GM19193 (cell line): Measurements from ENCODE around the gene FAM227A.

Experiments
- POLR2A ChIP-seq: IDR thresholded peaks from 4 replicates; pipeline ENCODE4 v1.6.1; 2011; ENCODE audit not compliant: insufficient read depth, insufficient read length; ENCODE audit errors: extremely low read depth

The FAM227A gene

DNA sequence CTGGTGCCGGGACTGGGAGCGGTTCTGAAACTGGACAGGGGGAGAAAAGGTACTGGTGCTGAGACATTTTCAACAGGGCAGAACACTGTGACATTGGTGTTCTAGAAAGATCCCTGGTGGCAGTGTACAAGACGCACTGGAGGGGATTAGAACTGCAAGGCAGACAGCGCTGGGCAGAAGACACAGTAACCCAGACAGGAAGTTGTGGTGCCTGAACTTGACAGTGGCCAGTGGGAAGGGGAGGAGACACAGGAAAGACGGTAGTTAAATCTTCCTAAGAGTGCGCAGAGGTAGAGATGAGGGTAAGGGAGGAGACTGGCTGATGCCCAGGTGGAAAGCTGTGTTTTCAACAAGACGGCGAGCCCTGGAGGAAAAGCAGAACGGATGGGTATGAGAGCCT lies 24.5 kb downstream of the FAM227A start:
- TF ChIP-seq POLR2A = no peak

DNA sequence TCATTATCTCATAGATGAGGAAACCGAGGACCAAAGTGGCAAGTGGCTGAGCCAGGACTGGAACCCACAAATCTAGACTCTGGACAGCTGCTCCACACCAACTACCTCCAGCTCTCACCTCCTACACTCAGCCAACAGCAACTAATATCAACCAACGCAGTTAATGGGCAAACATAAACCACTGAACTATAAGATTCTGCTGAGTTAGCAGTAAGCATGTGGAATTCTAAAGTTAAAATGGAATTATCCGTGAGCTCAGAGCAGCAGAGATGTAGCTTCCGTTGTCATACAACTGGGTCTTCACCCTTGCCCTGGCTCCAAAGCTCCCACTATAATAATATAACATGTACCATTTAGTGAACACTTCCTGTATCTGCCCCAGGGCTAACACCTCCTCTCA lies 27.1 kb downstream of the FAM227A start:
- TF ChIP-seq POLR2A = no peak

DNA sequence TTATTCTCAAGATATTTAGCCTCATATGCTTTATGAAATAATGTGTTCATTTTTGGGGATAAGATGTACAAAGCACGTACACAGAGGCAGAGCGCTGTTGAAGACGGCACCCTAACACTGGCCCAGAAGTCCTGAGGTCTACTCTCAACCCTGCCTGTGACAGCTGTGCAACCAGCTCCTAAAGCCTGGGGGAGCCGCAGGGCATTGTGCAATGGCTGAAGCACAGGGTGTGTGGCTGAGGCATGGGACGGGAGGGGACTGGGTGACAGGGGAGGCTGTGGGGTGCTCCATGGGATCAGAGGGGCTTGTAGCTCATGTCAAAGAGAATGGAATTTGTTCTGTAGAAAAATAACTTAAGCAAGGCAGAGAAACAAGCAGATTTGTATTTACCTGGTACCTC lies 27.7 kb downstream of the FAM227A start:
- TF ChIP-seq POLR2A = no peak

DNA sequence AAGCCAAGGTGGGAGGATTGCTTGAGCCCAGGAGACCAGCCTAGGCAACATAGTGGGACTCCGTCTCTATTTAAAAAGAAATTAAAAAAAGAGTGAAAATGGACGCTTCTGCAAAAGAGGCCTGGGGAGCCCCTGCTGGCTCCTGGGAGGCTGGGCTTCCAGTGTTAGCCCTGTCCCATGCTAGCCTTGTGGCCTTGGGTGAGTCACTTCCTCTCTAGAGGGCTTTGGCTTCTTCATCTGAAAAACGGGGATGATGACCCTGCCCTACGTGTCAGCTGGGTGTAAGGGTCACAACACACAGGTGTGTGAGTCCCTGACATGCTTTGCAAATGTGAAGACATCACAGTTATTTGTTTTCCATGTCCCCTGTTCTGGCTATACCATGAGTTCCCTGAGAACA lies 32.8 kb downstream of the FAM227A start:
- TF ChIP-seq POLR2A = no peak

DNA sequence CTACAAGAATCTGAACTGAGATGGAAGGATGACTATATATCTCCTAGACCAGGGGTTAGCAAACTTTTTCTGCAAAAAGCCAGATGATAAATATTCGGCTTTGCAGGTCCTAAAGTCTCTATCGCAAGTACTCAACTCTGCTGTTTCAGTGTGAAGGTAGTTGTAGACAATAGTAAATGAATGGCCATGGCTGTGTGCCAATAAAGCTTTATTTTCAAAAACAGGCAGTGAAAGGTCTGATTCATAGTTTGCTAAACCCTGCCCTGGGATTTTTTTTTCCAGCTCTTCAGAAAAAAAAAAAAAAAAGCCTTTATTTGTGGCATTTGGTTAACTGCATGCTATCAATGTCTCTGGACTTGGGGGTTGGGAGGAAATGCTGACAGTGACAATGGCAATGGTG lies 37.5 kb downstream of the FAM227A start:
- no peak for TF ChIP-seq POLR2A

DNA sequence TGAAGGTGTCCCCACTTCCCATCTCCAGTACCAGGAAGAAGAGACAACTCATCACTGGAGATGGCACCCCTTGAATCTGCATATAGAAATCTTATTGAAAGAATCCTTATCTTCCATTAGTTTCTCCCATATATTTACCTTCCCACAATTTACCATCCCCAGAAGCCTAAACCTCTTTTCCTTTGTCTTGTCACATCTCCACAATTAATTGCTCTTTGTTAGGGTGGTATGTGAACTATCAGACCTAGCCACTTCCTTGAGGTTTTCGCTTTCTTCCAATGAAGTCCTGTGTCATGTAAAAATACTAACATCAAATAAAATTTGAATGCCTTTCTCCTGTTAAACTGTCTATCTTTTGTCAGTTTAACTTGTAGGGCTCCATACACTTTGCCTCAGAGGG lies 37.9 kb downstream of the FAM227A start:
- TF ChIP-seq POLR2A = no peak

DNA sequence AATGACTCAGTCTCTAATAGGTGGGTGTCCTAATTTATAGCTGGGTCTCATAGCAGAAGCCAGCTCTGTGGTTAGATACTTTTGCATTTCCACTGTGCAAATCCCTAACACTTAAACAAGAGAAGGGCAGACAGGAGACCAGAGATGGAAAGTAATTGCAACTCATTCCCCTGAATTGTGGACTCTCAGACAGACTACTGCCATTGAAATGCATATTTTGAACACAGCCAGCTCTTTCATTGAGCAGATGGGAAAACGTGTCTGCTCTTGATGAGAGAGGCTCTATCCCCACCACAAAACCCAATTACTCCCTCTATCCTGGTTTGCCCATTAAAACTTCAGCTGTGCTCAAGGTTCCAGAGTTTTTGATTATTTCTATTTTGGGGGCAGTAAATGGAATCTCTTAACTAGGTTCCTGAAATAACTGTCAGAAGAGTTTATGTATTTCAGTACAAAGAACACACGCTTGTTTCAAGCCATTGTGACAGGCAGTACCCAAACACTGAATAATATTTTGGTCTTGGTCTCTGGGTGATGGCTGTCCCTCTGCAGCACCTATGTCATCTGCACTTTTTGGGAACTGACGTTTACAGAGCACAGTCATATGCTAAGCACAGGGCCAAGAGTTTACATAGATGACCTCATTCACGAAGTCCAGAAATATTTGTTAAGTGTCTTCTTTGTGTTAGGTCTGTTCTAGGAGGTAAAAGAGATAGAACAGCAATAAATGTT lies 41.7 kb downstream of the FAM227A start:
- TF ChIP-seq POLR2A = no peak

DNA sequence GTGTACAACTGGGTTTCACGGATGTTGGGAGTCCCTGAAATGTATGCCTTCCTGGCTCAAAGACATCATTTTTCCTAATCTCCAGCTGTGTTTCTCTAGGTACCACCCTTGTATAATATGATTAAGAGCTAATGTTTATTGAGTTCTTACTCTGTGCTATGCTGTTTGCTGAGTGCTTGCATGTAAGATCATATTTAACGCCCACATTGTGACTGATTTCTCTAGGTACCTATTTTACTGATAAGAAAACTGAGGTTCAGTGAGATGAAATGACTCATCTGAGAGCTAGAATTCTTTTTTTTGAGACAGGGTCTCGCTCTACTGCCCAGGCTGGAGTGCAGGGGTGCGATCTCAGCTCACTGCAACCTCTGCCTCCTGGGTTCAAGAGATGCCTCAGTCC lies 42.6 kb downstream of the FAM227A start:
- no peak for TF ChIP-seq POLR2A

DNA sequence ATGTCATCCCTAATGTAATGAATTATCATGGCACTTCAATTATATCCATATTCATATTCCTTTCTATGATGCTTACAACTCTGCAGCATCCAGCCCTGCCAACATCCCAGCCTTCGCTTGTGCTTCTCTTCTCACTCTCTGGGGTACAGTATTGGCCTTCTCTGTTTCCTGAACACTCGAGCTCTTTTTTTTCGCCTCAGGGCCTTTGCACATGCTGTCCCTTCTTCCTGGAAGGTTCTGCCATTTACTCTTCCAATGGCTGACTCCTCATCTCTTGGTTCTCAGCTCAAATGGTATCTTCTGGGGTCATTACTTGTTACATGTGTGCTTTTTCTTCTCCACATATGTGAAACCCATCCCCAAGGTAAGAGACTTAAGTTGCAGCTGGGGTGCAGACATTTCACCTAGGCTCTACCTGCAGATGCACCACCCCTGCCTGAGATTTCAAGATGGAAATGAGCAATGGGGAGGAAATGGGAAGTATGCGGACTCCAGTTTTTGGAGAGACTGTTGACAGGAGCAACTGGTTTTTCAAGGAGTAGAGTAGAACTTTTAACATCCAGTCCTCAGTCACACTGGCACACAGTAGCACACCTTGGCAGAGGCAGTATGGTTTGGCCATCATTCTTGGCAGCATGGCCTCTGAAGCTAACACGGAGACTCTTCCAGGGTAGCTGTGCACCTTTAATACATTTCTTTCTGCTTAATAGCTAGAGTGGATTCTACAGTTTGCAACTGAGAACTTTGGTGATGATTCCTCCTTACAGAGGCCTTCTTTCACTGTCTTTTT lies 43.8 kb downstream of the FAM227A start:
- TF ChIP-seq POLR2A = no peak

DNA sequence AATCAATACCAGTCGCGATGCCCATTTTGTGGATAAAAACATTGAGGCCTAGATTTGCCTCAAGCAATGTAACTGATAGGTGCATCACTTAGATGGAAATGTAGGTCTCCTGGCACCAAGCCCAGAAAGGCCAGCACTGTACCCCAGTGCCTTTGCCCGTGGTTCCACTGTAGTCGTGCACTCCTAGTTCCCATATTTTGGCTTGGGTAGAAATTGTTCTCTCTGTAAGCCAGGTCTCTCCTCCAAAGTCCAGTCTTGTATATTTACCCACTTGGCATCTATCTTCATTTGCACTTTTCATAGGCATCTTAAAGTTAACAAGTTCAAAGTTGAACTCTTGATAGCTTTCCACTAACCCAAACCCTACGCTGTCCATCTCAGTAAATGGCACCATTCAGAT lies 44.6 kb downstream of the FAM227A start:
- no peak for TF ChIP-seq POLR2A

DNA sequence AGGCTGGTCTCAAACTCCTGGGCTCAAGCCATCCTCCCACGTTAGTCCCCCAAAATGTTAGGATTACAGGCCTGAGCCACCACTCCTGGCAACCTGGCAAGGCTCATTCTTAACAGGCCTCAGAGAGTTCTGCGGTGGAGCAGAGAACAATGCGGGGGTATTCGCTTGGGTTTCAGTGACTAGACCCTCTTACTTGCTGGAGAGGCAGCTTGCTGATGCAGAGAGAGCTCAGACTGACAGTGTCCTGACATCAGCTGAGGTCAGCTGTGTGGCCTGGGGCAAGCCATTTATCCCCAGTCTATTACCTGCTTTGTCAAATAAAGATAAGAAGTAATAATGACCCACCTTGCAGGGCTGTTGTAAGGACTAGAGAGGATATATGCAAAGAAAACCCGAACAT lies 46.0 kb downstream of the FAM227A start:
- no peak for TF ChIP-seq POLR2A

DNA sequence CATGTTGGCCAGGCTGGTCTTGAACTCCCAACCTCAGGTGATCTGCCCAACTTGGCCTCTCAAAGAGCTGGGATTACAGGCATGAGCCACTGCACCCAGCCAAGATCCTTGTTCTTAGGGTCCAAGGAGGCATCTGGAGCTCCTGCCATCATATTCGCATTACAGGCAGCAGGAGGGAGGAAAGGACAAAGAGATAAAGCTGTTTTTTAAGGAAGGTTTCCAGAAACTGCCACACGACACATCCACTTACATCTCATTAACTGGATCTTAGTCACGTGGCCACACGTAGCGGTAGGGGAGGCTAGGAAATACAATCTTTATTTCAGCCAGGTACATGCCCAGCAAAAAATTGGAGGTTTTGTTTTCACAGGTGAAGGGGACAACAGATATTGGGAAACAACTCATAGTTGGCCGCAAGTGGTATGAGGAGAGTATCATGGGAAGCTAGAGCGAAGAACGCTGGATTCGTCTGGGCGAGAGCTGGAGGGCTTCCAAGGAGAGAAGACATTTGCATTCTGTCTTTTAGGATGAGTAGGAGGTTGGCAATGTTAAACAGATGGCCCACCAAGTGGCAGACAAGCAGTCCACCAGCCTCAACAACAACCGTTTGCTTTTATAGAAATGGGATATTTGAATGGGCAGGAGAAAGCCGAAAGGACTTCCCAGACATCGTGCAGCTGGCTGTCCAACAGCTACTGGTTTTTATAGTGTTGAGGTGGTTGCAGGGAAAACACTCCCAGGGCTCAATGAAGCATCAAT lies 47.0 kb downstream of the FAM227A start:
- TF ChIP-seq POLR2A = no peak

DNA sequence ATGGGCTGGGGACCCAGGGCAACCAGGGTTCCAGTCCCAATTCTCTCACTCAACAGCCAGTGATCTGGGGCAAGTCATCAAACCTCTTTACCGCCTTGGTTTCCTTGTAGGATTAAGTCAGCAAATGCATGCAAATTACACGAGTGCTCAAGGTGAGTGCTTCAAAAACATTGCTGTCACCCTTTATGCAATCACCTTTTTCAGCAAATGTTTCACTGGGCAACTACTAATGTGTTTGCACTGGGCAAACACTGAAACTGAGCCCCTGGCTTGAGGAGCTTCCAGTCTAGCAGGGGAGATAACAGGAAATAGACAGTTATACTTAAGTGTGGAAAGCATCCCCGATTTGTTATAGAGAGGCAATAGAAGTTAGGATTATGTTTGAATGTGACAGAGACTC lies 48.5 kb downstream of the FAM227A start:
- TF ChIP-seq POLR2A = no peak

DNA sequence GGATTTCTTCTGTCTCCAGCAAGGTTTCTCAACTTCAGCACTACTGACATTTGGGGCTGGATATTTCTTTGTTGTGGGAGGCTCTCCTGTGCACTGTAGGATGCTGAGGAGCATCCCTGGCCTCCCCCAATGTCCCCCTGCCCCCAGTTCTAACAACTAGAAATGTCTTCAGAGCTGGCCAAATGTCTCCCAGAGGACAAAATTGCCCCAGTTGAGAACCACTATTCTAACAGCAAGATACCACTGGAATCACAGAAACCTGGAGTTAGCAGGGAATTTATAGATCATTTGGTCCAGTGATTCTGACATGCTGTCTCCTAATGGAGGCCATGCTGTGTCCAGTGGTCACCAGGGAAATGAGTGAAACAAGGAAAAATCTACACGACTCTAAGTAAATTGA lies 54.0 kb downstream of the FAM227A start:
- no peak for TF ChIP-seq POLR2A

DNA sequence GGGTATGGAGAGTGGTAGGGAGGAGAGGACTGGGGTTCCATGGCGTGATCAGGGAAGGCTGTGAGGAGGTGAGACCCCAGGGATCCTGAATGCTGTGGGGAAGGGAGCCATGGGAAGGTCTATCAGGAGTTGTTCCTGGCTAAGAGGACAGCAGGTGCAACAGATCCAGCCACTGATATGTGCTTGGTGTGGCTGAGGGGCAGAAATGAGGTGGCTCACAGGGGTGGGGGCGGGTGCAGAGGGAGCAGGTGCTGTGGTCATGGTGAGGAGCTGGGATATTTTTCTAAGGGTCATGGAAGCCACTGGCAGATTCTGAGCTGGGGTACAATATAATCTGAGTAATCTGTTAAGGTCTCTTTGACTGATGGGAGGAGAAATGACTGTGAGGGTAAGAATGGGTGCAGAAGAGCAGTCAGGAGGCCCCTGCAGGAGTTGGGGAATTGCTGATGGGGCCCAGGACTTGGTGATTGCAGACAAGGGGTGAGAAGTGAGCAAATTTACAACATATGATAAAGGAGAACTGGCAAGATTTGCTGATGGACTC lies 54.9 kb downstream of the FAM227A start:
- no peak for TF ChIP-seq POLR2A
